ENCODE measurements around the gene CACNA1A.

DNA sequence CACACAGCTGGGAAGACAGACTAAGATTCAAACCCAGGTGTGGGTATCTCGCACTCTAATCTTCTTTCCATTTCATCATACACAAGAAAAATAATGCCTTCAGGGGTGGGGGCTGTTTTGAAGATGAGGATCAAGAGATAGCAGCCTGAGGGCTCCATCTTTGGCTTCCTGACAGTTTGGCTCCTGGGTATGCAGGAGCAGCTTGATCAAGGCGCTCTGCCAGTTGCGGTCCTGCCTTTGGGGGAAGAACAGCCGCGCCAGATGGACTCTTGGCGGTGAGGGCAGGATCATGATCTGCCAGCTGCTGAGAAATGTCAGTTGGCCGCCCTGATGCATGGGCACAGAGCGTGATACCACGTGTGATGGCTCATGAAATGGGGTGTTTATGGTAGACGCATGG lies 236.9 kb downstream of the CACNA1A start:
- TF ChIP-seq, protein P1, sequence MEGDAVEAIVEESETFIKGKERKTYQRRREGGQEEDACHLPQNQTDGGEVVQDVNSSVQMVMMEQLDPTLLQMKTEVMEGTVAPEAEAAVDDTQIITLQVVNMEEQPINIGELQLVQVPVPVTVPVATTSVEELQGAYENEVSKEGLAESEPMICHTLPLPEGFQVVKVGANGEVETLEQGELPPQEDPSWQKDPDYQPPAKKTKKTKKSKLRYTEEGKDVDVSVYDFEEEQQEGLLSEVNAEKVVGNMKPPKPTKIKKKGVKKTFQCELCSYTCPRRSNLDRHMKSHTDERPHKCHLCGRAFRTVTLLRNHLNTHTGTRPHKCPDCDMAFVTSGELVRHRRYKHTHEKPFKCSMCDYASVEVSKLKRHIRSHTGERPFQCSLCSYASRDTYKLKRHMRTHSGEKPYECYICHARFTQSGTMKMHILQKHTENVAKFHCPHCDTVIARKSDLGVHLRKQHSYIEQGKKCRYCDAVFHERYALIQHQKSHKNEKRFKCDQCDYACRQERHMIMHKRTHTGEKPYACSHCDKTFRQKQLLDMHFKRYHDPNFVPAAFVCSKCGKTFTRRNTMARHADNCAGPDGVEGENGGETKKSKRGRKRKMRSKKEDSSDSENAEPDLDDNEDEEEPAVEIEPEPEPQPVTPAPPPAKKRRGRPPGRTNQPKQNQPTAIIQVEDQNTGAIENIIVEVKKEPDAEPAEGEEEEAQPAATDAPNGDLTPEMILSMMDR (IDR thresholded peaks at IDR 0.05) = no peak
- TF ChIP-seq POLR2A (IDR thresholded peaks at IDR 0.05) = no peak
